GM19043 (cell line): Measurements from ENCODE around the gene MOB2.
"Not testable (repeated sequence)": the region's sequence is repeated elsewhere in the genome, so short reads cannot be mapped to it uniquely, and the experiment has no call there.

Experiments
- ATAC-seq: cut with Tn5 transposase; IDR thresholded peaks from one replicate; pipeline ENCODE4 v1.9.1; 2021; ENCODE audit warnings: low read depth; ENCODE audit not compliant: unreplicated experiment

Gene MOB2

DNA sequence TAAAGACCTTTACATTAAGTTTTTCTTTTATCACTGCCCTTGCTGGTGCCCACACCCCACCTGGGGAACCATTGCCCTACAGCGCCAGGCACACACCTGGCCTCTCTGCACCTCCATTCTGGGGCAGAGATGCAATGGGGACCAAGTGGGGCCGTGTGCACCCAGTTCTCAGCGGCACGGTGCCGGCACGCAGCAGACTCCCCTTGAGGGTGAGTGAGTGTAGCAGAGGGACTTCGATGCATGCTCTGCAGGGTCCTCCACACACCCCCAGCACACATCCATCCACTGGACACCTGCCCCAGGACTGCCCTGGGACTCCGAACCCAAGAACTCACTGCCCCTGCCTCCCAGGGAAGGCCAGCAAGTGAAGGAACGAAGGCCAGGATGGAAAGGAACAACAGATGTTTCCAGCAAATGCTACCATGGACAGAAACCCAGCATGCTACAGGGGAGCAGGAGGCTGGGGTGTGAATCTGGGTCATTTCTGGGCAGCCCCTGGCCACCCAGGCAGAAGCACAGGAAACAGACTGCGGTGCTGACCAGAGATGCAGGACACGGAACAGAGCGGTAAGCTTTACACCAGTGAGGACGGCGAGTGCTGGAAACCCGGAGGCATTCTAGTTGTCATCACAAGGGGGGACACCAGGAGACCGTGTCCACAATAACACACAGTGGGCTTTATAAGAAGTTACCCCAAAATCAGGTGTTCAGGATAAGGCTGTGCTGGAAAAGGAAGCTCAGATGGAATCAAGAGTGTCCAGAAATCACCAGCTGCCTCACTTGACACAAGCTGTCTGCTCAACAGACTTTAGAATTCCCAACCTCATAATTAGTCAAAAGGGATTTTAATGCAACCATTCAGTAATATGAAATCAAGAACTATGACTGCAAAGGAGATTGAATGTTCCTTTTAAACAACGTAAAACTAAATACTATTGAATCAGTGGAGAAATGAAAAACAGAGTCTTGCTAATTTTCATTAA lies 32.7 kb upstream of the MOB2 start:
- ATAC-seq: no peak

DNA sequence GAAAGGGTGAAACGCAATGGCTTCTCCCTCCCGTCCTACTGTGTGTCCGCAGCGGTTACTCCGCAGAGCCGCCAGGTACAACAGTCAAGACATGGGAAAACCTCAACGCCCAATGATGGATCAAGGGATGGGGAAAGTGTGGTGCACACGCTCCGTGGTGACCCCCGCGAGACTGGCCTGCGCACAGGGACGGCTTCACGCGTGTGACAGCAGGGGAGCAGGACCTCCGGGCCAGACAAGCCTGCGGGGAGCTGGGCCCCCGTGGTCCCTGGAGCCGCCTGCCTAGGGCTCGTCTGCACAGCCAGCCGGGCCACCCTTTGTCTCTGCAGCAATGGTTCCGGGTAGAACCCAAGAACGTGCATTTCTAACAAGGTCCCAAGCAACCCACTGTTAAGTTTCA lies 31.7 kb upstream of the MOB2 start:
- no peak for ATAC-seq

- no peak for ATAC-seq
Observed at GRCh38 chr11:1517117-1518005, 30.8 kb upstream of the MOB2 start.

DNA sequence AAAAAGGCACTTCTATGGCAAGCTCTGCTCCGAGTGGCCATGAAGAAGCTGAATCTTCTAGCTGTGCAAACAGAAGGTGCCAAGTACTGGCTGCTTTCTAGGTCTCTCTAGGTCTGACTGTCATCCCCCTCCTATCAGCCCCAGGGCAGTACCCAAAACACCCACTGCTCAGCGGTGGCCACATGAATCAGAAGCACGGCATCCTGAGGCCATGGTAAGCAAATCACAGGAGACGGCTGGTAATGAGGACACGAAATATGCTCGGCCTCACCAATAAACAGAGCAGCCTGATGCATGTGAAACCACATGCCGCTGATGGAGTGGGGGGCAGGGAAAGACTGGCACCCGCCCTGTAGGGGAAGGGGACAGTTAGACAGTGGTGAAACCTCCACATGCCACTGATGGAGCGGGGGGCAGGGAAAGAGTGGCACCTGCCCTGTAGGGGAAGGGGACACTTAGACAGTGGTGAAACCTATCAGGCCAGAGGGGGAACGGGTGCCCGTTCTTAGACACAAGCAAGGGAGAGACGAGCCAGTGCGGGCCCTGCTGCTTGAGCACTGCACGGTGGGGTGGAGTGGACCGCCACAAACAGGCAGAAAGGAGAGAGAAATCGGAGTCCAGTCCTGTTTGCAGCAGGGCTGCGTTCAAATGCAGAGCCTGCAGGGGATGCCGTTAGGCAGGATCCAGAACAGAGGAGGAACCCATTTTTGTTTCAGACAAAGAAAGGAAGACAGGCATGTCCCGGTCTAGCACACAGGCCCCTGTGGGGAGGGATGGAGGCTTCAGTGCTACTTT lies 29.9 kb upstream of the MOB2 start:
- ATAC-seq: no peak

- no peak for ATAC-seq
Observed at GRCh38 chr11:1515082-1516060, 28.8 kb upstream of the MOB2 start.

GRCh38 chr11:1514336-1515061 lies 27.9 kb upstream of the MOB2 start:
- no peak for ATAC-seq

DNA sequence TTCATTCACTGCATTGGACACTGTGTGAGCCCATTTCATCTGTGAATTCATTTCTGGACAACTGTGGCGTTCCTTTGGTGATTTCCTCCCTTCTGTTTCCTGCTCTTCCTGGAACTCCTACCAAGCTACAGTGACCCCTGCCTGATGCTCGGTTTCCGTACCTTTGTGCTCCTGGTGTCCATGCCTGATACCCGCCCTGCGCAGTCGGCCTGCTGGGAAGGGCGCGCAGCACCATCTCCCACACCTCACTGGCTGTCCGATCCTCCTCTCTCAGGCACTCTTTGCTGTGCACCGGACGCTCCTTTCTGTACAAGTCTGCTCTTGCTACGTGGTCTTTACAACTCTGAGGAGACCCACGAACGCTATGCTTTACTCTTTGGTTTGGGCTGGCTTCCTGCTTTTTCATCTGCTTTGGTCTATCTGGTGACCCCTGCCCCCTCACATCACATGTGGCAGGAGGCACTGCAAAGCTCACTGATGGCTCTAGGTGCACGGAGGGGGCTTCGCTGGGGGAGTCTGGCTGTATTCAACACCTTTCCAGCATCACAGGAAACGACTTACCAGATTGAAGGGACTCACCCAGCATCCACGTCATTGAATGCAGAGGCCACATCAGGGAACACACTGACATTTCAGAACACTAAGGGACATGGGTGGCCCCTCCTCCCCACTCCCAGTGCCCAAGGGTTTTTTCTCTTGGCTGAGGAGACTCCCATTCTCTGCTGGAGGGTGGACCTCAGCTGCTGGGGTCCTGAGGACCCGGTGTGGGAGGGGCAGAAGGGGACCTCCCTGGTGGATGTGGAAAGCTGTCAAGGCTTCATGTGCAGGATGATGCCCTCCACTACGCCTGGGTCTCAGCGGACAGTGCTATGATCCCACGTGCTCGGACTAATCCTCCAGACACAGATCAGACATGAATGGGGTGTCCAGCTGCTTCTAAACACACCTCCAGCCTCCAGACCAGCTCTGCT lies 27.0 kb upstream of the MOB2 start:
- ATAC-seq: no peak

DNA sequence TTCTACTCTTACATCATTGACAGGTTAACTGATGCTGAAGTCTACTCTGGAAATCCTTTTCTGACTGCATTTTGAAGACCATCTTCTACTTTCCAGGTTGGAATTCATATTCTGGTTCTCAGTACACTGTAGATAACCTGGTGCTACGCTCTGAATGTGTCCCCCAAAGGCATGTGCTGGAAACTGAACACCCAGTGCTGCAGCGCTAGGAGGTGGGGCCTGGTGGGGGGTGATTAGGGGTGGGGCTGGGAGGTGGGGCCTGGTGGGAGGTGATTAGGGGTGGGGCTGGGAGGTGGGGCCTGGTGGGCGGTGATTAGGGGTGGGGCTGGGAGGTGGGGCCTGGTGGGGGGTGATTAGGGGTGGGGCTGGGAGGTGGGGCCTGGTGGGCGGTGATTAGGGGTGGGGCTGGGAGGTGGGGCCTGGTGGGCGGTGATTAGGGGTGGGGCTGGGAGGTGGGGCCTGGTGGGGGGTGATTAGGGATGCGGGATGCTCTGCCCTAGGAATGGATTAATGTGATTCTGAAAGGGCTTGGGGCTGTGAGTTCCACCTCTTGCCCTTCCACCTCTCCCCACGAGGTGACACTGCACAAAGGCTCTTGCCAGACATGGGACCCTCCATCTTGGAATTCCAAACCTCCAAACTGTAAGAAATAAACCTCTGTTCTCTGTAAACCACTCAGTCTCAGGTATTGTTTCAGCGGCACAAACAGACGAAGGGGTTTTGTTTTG lies 26.1 kb upstream of the MOB2 start:
- not testable (repeated sequence) for ATAC-seq

DNA sequence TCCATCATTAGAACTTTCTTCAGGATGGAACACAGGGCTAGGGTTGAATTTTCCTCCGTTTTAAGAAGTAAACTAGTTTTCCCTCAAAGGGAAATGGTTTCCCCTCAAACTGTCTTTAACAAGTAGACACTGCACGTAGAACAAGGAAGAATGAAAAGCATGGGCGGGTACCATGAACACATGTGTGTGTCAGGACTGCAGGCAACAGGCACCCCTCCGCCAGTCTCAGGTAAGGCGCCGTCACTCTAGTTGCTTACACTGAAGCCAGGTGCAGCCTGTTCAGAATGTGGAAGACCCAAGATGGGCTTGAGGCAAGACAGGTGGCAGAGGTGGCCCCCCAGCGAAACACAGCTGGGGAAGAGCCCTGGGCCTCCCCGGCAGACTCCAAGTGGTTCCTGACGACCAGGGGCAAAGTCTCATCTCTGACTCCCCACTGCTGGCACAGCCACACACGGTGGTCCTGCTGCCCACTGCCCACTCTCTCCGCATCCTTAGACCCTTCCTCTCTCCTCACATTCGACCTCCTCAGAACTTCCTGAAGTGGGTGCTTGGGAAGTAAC lies 25.4 kb upstream of the MOB2 start:
- ATAC-seq: no peak

DNA sequence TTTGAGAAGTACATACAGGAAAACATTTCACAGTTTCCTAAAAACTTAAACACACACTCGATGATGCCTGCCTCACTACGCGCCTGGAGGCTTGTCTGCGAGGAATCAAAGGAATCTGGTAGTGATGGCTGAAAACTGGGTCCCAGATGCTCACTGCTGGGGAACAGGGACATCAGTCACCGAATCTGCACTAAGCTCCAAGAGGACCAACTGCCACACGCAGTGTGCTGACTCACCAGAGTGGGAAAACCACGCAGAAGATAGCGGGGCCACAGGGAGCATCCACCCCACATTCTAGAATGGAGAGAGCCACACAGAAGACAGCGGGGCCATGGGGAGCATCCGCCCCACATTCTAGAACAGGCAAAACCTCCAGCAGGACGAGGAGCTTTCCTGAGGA lies 24.3 kb upstream of the MOB2 start:
- no peak for ATAC-seq

DNA sequence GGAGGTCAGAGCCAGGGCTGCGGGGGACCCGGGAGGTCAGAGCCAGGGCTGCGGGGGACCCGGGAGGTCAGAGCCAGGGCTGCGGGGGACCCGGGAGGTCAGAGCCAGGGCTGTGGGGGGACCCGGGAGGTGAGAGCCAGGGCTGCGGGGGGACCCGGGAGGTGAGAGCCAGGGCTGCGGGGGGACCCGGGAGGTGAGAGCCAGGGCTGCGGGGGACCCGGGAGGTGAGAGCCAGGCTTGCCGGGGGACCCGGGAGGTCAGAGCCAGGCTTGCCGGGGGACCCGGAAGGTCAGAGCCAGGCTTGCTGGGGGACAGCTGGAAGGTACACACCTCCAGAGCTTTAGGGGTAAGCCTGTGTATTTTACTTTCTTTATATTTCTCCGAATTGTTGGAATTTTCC lies 23.8 kb upstream of the MOB2 start:
- not testable (repeated sequence) for ATAC-seq

DNA sequence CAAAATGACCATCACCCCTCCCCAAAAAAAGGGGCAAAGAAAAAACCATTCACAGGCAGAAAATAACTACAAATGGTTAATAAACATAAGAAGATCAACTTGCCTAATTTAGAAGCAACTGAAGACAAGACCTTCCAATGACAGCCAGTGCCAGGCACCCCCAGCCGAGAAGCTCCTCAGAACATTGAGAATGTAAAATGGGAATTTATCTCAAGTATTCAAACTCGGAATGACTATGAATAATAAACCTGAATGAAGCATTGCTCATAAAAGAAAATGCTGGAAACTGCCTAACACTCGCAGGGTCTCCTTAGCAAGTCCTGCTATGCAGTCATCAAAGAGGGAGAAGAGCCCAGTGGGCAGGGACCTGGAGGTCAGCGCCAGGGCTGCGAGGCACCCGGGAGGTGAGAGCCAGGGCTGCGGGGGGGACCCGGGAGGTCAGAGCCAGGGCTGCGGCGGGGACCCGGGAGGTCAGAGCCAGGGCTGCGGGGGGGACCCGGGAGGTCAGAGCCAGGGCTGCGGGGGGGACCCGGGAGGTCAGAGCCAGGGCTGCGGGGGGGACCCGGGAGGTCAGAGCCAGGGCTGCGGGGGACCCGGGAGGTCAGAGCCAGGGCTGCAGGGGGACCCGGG lies 23.2 kb upstream of the MOB2 start:
- ATAC-seq: no peak

GRCh38 chr11:1508986-1509385 lies 22.4 kb upstream of the MOB2 start:
- no peak for ATAC-seq

DNA sequence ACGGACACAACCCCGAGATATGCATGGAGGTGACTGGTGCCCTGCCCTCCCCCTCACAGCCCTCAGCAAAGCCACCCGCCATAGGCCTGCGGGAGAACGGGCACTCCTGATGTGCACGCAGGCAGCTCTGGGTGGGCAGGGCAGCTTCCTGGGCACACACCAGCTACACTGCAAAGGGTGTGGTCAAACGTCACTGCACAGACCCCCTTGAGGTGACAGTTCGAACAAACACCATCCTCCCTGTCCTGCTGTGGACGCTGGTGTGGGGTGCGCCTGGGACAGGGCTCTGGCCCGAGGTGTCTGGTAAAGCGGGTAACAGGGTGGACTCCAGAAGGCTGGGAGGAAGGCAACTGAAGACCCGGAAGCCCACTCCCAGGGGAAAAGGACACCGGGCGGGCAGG lies 21.9 kb upstream of the MOB2 start:
- no peak for ATAC-seq

DNA sequence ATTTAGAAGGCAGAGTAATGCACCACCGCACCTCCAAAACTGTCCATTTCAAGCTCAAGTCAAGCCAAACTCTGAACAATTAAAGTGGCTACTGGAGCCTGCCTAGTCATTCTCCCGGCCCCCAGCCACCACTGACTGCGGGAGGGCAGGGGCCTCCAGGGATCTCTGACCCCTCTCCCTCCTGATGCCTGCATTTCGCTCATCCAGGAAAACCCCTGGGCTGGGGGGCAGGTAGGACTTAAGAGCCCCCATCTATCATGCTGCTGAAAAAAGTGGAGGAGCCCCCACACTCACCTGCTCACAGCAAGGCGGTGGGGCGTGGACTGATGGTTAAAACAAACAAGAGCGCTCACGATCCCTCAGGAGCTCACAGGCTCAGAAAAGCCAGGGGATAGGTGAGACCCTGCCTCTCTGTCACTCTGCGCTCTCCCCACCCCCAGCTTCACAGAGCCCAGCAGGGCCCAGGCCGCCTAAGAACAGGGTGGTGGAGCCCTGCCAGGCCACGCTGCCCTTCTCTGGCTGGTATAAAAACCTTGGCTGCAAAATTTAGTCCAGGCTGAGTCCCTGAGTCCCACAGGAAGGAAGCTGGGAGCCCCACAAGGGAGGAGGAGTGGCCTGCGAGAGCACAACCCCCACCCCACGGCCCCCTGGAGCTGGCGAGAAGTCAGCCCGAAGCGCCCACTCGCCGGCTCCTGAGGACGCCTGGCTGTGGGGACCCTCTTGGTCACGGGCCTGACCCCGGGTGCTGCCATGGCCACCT lies 21.0 kb upstream of the MOB2 start:
- ATAC-seq: no peak

DNA sequence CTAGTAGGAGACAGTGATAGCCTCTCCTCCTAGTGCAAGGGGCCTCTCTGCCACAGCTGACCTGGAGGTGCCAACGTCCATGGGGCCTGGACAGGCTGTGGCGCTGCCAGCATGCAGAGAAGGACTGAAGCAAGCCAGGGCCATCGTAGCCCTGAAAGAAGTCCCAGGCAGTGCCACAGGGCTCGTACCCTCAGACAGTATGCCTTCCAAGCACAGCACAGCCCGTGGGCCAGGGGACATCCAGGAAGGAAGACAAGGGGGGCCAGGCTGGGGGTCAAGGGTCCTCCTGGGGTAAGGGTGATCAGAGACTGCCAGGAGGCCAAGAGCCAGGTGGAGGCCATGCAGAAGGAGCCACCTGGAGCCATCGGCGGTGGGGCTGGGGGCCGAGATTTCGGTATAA lies 20.4 kb upstream of the MOB2 start:
- ATAC-seq: no peak
